Measurements from ENCODE around the gene KIT. TPM values are rescaled to one million over a fixed set of nuclear protein-coding genes. Genes with fewer than 3 reads are reported as not detected.

The KIT gene
- total RNA-seq, 6 donors from 2014 or later, result 2.8 to 38.7 (median 12.7) TPM

DNA sequence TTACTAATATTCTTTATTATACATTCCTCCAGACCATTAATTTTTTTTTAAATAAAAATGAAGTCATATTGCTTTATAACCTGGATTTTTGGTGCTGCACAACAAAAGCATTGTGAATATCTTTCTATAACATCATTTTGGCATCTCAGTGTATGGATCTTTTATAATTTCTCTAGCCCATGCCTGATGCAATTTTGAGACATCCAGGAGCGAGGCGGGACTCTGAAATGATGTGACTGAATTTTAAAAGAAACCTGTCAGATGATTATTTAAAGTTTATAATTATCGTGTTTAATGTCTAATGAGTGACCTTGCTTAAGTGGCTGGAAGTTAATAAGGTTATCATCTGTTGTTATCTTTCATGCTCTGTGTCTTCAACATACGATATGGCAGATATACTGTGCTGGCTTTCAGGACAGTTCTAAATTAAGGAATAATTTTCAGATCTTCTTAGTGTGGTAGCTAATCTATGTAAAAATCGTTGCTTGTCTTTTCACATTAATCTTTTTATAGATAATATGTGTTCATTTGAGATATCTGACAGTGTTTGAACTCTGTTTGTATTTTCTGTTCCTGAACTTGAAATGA lies 58.8 kb downstream of the KIT start:
- Histone ChIP-seq H3K4me1 (no peaks in the 10 kb centered on the region), H3K4me3 (no peak overlapping the region), H3K9me3 (no peaks in the 10 kb centered on the region), H3K27ac (no peak overlapping the region), H3K36me3 (no peaks in the 10 kb centered on the region), H3K27me3 (no peaks in the 10 kb centered on the region)
- no peak for ATAC-seq (ENCODE audit: low FRiP score in 2 of 2)
- TF ChIP-seq POLR2AphosphoS5 (IDR thresholded peaks at IDR 0.05) (no peak), POLR2A (IDR thresholded peaks at IDR 0.05) (no peak), EP300 (IDR thresholded peaks at IDR 0.05) (no peak)
- TF ChIP-seq, protein P1, sequence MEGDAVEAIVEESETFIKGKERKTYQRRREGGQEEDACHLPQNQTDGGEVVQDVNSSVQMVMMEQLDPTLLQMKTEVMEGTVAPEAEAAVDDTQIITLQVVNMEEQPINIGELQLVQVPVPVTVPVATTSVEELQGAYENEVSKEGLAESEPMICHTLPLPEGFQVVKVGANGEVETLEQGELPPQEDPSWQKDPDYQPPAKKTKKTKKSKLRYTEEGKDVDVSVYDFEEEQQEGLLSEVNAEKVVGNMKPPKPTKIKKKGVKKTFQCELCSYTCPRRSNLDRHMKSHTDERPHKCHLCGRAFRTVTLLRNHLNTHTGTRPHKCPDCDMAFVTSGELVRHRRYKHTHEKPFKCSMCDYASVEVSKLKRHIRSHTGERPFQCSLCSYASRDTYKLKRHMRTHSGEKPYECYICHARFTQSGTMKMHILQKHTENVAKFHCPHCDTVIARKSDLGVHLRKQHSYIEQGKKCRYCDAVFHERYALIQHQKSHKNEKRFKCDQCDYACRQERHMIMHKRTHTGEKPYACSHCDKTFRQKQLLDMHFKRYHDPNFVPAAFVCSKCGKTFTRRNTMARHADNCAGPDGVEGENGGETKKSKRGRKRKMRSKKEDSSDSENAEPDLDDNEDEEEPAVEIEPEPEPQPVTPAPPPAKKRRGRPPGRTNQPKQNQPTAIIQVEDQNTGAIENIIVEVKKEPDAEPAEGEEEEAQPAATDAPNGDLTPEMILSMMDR (IDR thresholded peaks at IDR 0.05), result no peak
- 74 to 78% methylated on average over 5 of the region's 5 CpGs for WGBS, 2 donors
- DNase-seq, result no peak

GRCh38 chr4:54717694-54718093 lies 59.9 kb downstream of the KIT start:
- H3K4me1 ChIP-seq, result no peaks in the 10 kb centered on the region
- 66 to 70% methylated on average over 3 of the region's 3 CpGs for WGBS, 2 donors
- ATAC-seq (ENCODE audit: low FRiP score in 2 of 2) (no peak), DNase-seq (no peak)
- TF ChIP-seq EP300 (IDR thresholded peaks at IDR 0.05) (no peak), POLR2AphosphoS5 (IDR thresholded peaks at IDR 0.05) (no peak), POLR2A (IDR thresholded peaks at IDR 0.05) (no peak)
- TF ChIP-seq, protein P1 (IDR thresholded peaks at IDR 0.05), result no peak
- no peak overlapping the region for H3K27ac ChIP-seq
- no peaks in the 10 kb centered on the region for H3K36me3 ChIP-seq
- no peak overlapping the region for H3K4me3 ChIP-seq
- H3K27me3 ChIP-seq, result no peaks in the 10 kb centered on the region
- H3K9me3 ChIP-seq, result no peaks in the 10 kb centered on the region

- no peak for DNase-seq
- Histone ChIP-seq H3K27ac (no peak overlapping the region), H3K4me3 (no peak overlapping the region), H3K9me3 (no peaks in the 10 kb centered on the region), H3K4me1 (no peaks in the 10 kb centered on the region), H3K27me3 (no peaks in the 10 kb centered on the region), H3K36me3 (no peaks in the 10 kb centered on the region)
- TF ChIP-seq, protein P1 (IDR thresholded peaks at IDR 0.05), result no peak
- no peak for TF ChIP-seq POLR2AphosphoS5 (IDR thresholded peaks at IDR 0.05)
- TF ChIP-seq POLR2A (IDR thresholded peaks at IDR 0.05), result no peak
- no peak for TF ChIP-seq EP300 (IDR thresholded peaks at IDR 0.05)
- ATAC-seq (ENCODE audit: low FRiP score in 2 of 2), result no peak
- 67 to 95% methylated on average over 3 of the region's 3 CpGs for WGBS, 2 donors
Observed at GRCh38 chr4:54719378-54719777, 61.6 kb downstream of the KIT start.

GRCh38 chr4:54723220-54723619 lies 65.5 kb downstream of the KIT start:
- no peak for ATAC-seq (ENCODE audit: low FRiP score in 2 of 2)
- H3K4me3 ChIP-seq, result no peak overlapping the region
- TF ChIP-seq, protein P1 (IDR thresholded peaks at IDR 0.05), result no peak
- TF ChIP-seq POLR2AphosphoS5 (IDR thresholded peaks at IDR 0.05) (no peak), EP300 (IDR thresholded peaks at IDR 0.05) (no peak), POLR2A (IDR thresholded peaks at IDR 0.05) (no peak)
- H3K27ac ChIP-seq, result no peak overlapping the region
- 82 to 97% methylated on average over 3 of the region's 3 CpGs for WGBS, 2 donors
- no peaks in the 10 kb centered on the region for H3K9me3 ChIP-seq
- no peaks in the 10 kb centered on the region for H3K27me3 ChIP-seq
- no peaks in the 10 kb centered on the region for H3K4me1 ChIP-seq
- H3K36me3 ChIP-seq, result no peaks in the 10 kb centered on the region
- no peak for DNase-seq

DNA sequence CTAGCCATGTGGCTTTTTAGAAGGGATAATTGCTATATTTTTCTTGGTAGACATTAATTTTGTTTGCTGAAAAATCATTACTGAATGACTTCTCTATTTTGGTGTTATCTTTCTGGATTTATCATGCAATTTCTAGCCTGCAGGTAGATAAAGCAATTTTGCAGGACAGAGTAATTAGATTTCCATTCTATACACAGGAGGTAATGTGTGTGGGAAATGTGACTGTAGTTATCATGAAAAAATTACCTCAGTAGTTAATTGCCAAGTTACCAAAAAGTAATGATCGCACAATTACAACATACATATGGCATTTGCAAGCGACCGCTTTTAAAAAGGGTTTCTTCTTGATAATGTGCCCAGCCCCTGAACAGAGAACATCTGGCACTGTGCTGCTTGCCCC lies 66.1 kb downstream of the KIT start:
- H3K4me1 ChIP-seq, result no peaks in the 10 kb centered on the region
- ATAC-seq (ENCODE audit: low FRiP score in 2 of 2), result no peak
- TF ChIP-seq POLR2AphosphoS5 (IDR thresholded peaks at IDR 0.05) (no peak), EP300 (IDR thresholded peaks at IDR 0.05) (no peak)
- no peak overlapping the region for H3K4me3 ChIP-seq
- no peaks in the 10 kb centered on the region for H3K36me3 ChIP-seq
- DNase-seq, result no peak
- no peaks in the 10 kb centered on the region for H3K27me3 ChIP-seq
- 93 to 94% methylated on average over 3 of the region's 3 CpGs for WGBS, 2 donors
- H3K9me3 ChIP-seq, result no peaks in the 10 kb centered on the region
- no peak overlapping the region for H3K27ac ChIP-seq
